HG03457 (cell line): ENCODE results near the gene COTL1.
"Not testable (repeated sequence)": the region's sequence is repeated elsewhere in the genome, so short reads cannot be mapped to it uniquely, and the experiment has no call there.

ENCODE experiments used
- ATAC-seq: cut with Tn5 transposase; IDR thresholded peaks from one replicate; pipeline ENCODE4 v1.9.1; 2021; ENCODE audit warnings: moderate number of reproducible peaks; ENCODE audit not compliant: unreplicated experiment

Gene COTL1

DNA sequence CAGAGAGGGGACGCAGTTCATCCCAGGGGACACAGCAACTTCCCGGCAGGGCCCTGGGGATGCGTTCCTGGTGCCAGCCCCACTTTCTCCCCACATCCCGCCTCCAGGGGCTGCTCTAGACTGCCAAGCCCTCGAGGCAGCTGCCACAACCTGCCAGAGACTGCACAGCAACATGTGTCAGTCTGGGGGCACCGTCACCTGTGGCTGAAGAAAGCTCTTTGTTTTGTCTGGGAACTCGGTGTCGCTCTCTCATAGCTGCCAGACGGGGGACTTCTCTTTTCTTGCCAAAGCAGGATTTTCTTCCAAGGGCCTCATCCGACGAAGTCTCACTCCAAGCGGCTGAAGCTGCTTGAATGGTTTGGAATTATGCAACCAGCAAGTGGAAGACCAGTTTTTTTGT is 43.7 kb downstream of the COTL1 start:
- no peak for ATAC-seq

DNA sequence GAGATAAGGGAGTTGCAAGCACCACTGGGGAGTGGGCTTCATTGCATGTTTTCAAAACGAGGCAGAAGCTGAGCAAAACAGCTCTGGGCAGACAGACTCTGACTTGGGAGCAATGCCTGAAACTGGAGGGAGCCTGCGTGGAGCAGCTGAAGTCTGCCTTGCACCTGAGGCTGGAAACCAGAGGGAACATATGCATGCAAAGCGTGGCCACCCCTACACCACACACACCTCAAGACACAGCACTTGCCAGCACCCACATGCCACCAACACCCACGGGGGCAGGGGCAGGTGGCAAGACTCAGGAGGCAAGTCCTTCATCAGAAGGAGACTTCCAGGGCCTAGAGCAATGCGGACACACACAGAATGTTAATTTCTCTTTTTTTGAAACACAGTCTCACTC is 45.8 kb downstream of the COTL1 start:
- no peak for ATAC-seq

DNA sequence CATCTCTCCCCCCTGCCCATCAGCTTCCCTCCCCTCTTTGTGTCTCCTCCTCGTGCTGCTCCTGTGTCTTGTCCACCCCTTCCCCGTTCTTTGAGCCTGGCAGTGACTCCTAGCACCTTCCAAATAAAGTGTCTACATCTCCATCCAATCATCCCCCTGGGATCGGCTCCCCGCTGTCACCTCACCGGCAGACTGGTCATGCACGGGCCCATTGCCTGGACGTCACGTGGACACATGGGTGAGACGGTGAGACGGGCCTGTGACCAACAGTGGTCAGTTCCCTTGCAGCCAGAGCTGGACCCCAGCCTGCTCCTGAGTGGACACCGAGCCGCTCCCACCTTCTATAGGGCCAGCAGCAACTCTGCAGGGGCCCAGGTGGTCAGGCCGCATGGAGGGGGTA is 46.4 kb downstream of the COTL1 start:
- ATAC-seq = no peak

DNA sequence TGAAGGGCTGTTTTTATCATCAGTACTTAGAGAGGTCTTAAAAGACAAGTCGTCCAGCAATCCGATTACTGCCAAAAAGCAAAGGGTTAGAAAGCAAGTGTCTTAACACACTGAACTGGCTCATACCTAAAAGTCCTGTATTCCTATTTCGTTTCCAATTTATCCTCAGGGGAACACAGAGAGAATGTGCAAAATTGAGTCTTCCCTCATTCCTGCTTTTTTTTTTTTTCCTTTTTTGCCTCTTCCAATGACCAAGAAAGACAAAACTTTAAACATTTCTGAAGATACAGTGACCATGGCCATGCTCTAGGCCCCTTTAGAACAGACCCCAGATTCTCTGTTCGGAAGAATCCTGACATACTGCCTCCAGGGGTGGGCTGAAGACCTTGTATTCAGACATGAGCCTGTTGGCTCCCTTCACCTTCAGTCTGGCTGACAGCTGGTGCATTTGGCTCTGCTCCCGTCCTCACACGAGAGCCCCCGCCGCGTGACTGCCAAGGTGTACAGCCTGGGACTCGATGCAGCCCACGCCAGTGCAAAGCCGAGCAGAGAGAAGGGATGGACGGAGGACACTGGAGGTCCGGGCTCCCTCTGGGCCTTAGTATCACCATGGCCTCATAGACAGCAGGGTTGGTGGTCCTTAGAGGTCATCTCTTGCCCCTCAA is 47.0 kb downstream of the COTL1 start:
- ATAC-seq = no peak

DNA sequence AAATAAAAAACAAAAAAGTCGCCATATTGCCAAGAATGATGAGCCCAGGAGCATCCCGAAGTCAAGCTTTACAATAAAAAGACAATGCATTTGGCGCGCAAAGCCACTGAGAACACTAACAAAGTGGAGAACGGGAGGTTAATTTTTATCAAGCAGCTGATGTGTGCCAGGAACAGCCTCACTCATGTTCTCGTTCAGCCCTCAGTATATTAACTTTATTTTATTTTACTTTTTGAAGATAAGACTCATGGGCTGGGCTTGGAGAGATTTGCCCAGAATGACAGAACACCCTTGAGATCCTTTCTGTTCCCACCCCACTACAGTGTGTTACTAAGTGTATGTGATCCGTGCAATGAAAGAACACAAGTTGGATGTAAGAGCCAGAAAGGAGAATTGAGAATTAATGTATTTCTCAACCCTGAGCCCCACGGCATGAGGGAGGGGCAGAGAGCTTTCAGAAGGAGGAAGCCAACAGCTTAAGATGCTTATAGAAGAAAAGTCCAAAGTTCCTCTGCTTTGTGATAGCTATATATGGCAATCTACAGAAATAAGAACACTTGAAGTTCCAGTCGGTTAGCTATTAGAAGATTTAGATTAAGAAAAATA is 48.4 kb downstream of the COTL1 start:
- ATAC-seq = no peak

DNA sequence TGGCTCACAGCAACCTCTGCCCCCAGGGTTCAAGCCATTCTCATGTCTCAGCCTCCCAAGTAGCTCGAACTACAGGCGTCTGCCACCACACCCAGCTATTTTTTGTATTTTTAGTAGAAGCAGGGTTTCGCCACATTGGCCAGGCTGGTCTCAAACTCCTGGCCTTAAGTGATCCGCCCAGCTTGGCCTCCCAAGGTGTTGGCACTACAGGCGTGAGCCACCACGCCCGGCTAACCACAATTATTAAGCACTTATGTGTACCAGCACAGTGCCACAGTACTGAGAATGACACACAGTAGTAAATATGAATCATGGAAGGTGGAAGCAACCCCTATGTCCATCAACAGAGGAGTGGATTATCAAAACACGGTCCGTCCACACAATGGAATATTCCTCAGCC is 49.8 kb downstream of the COTL1 start:
- ATAC-seq = no peak

DNA sequence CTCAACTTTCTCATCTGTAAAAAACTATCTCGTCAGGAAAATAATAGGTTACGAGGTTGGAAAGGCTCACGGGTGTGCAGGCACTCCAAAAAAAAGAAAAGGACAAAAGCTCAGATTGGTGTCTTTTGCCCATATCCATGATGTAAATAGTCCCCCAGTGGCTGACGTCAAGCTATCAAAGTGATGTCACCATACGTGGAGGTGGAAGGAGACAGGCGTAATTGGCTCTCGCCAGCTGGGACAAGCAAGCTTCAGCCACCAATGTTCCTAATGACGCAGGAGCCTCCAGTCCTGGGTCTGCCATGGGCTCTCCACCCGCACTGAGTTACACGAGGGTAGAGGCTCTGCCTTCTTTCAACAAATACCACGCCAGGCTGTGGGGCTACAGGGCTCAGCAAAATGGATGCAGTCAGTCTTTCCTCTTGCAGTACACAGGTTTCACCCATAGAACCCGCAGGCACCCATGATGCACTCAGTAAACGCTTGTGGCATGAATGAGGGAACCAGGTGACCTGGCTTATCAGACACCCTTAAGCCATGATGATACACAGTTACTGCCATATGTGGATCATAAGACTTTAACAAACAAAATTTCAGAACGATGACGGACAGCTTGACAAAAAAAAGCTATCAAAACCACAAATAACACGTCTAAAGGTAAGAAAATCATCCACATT is 50.5 kb downstream of the COTL1 start:
- no peak for ATAC-seq

DNA sequence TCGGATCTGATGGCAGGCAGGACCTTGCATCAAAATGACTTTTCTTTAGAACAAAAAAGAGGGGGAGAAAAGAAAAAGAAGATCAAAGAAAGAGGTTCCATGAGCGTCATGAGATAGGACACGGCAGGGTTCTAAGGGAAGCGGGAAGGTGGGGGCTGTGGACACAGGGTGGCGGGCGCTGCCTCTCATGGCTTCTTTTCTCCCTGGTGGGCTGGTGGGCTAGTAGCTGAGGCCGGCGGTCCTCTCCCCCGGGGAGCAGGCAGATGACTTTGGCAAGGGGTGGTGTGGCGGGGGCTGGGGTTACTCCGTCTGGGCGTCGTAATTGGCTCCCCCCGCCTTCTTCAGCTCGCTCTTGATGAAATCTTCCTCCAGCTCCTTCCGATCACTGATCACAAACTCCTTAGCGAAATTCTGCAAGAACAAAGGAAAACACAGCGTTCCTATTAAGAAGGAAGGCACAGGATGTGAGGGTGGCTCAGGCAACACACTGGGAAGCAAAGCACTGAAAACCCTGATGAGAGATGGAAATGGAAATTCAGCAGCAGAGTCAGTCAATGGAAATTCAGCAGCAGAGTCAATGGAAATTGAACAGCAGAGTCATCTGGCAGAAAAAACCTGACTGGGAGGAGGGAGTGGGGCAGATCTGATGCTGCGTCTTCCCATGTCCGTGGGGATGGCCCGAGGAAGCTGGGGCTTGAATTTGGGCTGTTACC is 51.2 kb downstream of the COTL1 start:
- ATAC-seq = no peak

DNA sequence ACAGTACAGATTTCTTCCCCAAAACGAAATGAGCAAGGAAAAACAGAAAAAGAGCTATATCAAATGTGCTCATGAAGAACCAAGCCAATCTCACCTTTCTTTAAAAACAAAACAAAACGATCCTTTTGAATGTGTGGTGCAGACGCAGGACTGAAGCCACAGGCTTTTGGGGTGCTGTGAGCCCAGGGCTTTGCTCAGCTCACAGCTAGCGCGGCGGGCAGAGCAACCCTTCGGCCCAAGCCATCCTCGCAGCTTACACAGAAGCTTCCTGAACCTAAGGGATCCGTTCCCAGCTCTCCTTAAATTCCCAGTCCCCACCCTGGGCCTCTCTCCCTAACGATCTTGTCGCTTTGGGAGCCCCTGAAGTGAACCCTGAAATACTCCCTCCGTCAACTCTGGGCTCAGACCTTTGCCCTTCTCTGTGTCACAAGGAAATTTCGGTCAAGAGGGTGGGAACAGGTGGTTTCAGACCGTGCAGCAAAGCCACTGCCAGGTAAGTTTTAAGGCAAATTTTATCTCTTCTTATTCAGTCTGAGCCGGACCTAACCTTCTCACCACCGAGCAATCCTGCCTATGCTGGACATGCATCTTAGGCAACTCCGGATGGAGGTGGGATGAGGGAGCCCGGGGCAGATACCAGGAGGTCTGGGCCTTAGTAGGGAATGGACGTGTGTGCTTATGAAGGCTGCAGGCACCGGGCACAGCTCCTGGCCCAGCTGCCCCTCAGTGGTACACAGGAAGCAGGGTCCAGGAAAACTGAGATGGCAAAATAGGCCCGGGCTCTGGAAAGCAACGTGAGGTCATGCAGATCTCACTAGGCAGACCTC is 52.0 kb downstream of the COTL1 start:
- no peak for ATAC-seq

DNA sequence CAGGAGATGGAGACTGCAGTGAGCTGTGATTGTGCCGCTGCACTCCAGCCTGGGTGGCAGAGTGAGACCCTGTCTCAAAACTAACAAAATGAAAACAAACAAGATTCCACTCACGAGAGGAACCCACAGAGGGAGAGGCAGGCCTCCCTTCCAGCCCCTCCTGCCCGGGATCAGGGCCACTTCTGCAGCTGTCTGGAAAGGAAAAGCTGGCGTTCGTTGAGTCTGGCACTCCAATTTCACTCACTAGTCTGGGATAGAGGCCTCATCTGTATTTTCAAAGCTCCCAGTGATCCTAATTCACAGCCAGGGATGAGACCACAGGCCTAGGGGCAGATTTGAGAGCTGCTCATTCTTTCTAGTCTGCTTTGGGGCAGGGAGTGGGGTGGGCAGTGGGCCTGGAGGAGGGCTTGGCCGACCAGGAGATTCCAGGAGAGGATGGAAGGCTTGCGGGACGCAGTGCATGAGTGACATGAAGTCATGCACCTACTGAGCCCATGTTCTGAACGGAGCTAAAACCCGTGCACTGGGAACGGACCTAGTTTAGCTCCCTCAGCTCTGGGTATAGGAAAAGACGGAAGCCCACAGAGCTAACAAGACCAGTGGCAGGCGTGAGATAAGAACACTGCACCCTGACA is 54.0 kb downstream of the COTL1 start:
- ATAC-seq = no peak

DNA sequence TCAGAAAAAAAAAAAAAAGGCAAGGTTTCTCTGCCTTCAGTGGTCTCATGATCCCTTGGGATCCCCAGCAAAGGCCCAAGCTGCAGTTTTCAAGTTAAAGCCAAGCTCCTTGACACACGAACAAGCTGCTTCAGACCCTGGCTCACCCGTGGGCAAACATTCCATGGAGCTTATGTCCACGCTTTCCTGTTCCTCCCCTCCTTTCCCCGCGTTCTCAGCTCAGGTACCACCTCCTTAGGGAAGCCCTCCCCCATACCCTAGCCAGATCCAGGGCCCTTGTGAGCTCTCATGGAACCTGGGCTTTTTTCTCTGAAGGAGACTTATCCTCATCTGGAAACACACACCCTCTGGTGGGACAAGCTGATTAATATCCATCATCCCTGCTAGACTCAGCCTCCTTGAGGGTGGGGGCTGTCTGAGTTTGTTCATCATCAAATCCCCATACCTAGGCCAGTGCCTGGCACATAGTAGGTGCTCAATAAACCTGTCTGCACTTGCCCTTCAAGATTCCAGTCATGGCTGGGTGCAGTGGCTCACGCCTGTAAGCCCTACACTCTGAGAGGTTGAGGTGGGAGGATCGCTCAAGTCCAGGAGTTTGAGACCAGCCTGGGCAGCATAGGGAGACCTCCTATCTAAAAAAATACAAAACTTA is 54.7 kb downstream of the COTL1 start:
- no peak for ATAC-seq

DNA sequence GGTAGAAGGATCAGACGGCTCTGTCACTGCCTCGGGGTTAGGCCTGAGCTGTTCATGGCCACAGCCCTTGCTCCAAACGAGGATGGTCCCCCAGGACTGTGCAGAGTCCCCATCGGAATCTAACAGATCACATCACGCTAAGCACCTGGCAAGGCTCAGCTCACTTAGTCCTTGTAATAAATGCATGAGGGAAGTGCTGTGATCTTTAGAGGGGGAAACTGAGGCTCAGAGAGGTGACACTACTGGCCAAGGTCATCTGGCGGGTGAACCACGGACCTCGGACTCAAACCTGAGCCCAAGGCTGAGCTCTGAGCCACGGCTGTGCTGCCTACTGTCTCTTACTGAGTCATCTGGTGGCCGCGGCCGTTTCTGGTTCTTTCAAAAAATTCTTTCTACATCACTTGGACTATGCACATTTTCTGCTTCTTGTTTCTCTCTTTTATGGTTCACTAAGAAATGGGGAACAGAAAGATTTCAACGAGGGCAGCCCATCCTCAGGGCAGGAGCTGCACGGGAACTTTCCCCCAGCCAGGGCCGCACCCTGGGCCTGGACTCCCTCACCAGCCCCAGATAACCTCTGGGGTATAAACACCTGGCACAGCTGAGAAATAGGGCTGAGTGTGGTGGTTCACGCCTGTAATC is 55.6 kb downstream of the COTL1 start:
- ATAC-seq = no peak

DNA sequence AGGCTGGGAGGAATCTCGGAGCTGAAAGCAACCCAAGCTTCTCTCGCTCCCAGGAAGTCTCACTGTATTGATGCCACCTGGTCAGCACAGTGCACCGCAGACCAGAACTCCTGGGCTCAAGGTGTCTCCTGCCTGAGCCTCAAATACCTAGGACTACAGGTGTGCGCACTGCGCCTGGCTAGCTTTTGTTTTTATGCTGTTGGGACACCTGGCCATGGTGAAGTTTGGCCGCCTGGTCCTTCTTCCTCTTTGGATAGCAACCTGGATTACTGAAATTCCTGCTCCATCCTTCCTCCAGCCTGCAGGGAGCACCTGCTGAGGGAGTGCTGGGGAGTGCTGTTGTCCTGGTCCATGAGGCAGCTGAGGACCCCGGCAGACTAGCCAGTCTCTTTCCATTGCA is 56.6 kb downstream of the COTL1 start:
- no peak for ATAC-seq

DNA sequence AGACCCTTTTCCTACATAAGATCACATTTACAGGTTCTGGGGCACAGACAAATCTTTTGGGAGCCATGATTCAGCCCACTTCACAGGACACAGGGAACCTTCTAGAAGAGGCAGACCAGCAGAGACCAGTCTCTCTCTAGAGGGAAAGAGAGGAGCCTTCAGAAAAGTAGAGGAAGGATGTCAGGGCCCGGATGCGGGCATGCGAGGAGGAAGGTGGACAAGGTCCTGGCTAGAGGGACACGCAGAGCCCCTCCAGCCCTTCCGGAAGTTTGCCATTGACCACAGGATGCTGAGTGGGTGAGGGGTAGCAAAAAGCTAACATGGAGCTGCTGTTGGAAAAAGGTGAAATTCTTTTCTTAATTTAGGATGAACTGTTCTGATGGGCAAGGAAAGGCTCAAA is 57.6 kb downstream of the COTL1 start:
- ATAC-seq = no peak

DNA sequence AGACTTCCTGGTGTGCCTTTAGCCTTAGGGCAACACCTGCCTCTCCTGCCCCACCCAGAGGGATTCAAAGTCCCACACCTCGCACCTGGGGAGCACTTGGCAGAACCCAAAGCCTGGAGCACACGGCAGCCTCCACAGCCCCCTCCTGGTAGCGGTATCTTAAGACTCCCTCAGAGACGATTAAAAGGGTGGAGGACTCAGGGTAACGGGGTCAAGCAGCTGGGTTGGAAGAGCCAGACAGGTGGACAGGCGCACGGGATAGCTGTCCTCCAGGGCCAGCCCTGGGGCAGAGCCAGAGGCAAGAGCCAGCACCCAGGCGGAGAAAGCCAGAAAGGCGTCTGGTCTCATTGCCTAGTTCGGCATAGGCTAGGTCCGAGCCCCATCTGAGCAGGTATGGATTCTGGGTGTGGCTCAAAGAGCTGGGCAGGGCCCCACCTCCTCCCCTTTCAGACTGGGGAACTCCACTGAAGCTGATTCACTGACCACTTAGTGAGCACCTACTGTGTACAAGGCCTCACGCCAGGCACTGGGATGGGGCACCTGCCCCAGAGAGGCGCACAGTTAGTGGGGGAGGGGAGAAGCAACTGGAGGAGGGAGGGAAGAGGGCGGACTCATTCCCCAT is 58.5 kb downstream of the COTL1 start:
- ATAC-seq = no peak

DNA sequence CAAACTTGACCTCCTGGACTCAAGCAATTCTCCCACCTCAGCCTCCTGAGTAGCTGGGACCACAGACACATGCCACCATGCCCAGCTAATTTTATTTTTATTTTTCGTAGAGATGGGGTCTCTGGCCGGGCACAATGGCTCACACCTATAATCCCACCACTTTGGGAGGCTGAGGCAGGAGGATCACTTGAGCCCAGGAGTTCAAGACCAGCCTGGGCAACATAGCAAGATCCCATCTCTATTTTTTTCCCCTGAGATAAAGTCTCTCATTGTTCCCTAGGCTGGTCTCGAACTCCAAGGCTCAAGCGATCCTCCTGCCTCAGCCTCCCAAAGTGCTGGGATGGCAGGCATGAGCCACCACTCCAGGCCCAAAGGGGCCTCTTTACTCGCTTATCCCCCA is 59.0 kb downstream of the COTL1 start:
- not testable (repeated sequence) for ATAC-seq

DNA sequence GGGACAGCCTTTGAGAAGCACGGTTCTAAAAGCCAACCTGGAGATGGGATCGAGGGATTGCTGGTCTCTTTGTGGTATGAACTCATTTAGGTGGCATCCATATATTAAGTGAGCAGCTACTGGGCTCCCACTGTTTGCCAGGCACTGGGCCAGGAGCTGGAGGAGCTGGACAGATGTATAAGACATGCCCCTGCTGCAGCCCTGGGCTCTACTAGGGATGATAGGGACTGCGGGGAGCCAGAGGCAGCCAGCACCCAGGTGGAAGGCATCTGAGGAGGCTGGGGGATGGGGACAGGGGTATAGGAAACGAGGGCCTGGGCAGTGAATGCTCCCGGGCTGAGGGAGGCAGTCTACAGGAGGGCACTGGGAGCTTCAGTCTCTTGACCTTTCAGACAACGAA is 60.4 kb downstream of the COTL1 start:
- ATAC-seq = no peak

DNA sequence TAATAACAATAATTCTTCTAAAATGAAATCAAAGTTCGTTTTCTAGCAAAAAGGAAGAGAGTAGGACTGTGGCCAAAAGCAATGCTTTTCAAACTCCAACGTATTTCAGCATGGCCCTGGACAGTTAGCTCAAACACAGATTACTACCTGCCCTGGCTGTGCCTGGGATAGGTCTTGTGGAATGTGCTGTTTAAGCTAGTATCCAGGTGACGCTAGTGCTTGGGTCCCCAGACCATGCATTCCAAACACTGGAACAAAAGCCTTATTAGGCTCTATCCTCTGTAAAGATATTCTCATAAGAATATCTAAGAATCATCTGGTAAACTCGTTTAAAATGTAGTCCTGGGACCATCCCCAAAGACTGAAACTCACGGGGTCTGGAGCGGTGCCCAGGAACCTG is 60.8 kb downstream of the COTL1 start:
- no peak for ATAC-seq
